ENCODE results near the gene TTC13. TPM values are rescaled to one million over a fixed set of nuclear protein-coding genes. Genes with fewer than 3 reads are reported as not detected.

The TTC13 gene
- total and polyA plus RNA-seq, 2 of the 4 experiments (the other 2 are of a cell fraction), result 6.1 to 9.1 TPM

GRCh38 chr1:230891413-230891812, 87.2 kb downstream of the TTC13 start:
- no peaks in the 10 kb centered on the region for H4K20me1 ChIP-seq (ENCODE audit: insufficient read depth, low read length)
- no peak overlapping the region for H3K27ac ChIP-seq (ENCODE audit: insufficient read depth, low read length)
- H3K23ac ChIP-seq (ENCODE audit: low read depth, low read length), result no peak overlapping the region
- H3K36me3 ChIP-seq (ENCODE audit: control insufficient read depth, insufficient read depth, low read length), result no peaks in the 10 kb centered on the region
- H2BK5ac ChIP-seq (ENCODE audit: low read depth, low read length, poor library complexity, severe bottlenecking), result no peak overlapping the region
- POLR2A ChIA-PET (ENCODE audit: unreplicated experiment), result no interaction called here
- CTCF ChIA-PET, result no interaction called here
- WGBS, 2 experiments (ENCODE audit: extremely low coverage in 2 of 2, insufficient read length in 1 of 2), result 55% methylated on average over 2 of the region's 2 CpGs; no CpG with 5 or more reads in 1 of the 2 experiments
- H2AFZ ChIP-seq (replicated peaks; ENCODE audit: low read length, poor library complexity), result peak overlapping the region; percentile 28
- intact Hi-C loops (cut with micrococcal nuclease) (no loop called here), in situ Hi-C loops (cut with MboI; ENCODE audit: low sequenced_read_pairs) (no loop called here), dilution Hi-C loops (cut with HindIII; ENCODE audit: low sequenced_read_pairs, unreplicated experiment) (no loop called here)
- no peaks in the 10 kb centered on the region for H3K79me1 ChIP-seq (ENCODE audit: low read depth in 1 of 2, low read length in 2 of 2)
- no peak overlapping the region for H2BK20ac ChIP-seq (ENCODE audit: low read depth, low read length)
- no peak overlapping the region for H3K14ac ChIP-seq (replicated peaks; ENCODE audit: low read depth, low read length)
- ATAC-seq (ENCODE audit: low read depth) (peak; percentile 74), DNase-seq (no peak)
- H3K4me1 ChIP-seq (ENCODE audit: control insufficient read depth, insufficient read depth, low read length), result no peaks in the 10 kb centered on the region
- H2BK15ac ChIP-seq (ENCODE audit: low read depth, low read length), result no peak overlapping the region
- H2BK120ac ChIP-seq (ENCODE audit: low read depth, low read length), result no peak overlapping the region
- TF ChIP-seq CHD1 (IDR thresholded peaks at IDR 0.05; ENCODE audit: low read depth, low read length), result no peak
- no peak for TF ChIP-seq CEBPB (IDR thresholded peaks at IDR 0.05; ENCODE audit: low read depth, low read length)
- no peak for TF ChIP-seq MAFK (IDR thresholded peaks at IDR 0.05; ENCODE audit: low read depth, low read length)
- no peak for TF ChIP-seq MXI1 (IDR thresholded peaks at IDR 0.05; ENCODE audit: borderline replicate concordance, low read depth, low read length)
- TF ChIP-seq NFE2L2 (IDR thresholded peaks at IDR 0.05; ENCODE audit: low read depth, low read length), result no peak
- TF ChIP-seq USF2 (IDR thresholded peaks at IDR 0.05; ENCODE audit: low read depth, low read length), result no peak
- TF ChIP-seq CTCF (conservative IDR thresholded peaks at IDR 0.05; ENCODE audit: low read depth, low read length), result no peak
- TF ChIP-seq POLR2A (IDR thresholded peaks at IDR 0.05; ENCODE audit: low read depth, low read length), result no peak
- TF ChIP-seq FOS (IDR thresholded peaks at IDR 0.05; ENCODE audit: low read depth, low read length), result no peak
- TF ChIP-seq RCOR1 (IDR thresholded peaks at IDR 0.05; ENCODE audit: insufficient replicate concordance, low read length), result no peak
- no peak for TF ChIP-seq SMC3 (IDR thresholded peaks at IDR 0.05; ENCODE audit: low read depth, low read length)
- TF ChIP-seq MAZ (IDR thresholded peaks at IDR 0.05; ENCODE audit: borderline replicate concordance, low read depth, low read length), result no peak
- TF ChIP-seq ELK1 (IDR thresholded peaks at IDR 0.05; ENCODE audit: borderline replicate concordance, low read depth, low read length), result no peak
- TF ChIP-seq BHLHE40 (IDR thresholded peaks at IDR 0.05; ENCODE audit: low read depth, low read length), result no peak
- TF ChIP-seq RAD21 (IDR thresholded peaks at IDR 0.05; ENCODE audit: low read length), result no peak
- no peak for TF ChIP-seq RFX5 (IDR thresholded peaks at IDR 0.05; ENCODE audit: low read depth, low read length)
- no peaks in the 10 kb centered on the region; the same call in 1 of the 2 replicates for H3K9me1 ChIP-seq (ENCODE audit: insufficient read depth, low read length)
- no peak overlapping the region for H2AK5ac ChIP-seq (ENCODE audit: low read depth, low read length)
- H3K56ac ChIP-seq (ENCODE audit: extremely low read depth, insufficient read depth, low read length), result no peak overlapping the region
- 0 out of 2 replicates have a peak overlapping the region, but pooled peaks have one; percentile 13 for H3K18ac ChIP-seq (ENCODE audit: low read depth, low read length)
- no peak overlapping the region for H4K5ac ChIP-seq (ENCODE audit: low read depth, low read length)
- H2AK9ac ChIP-seq (replicated peaks; ENCODE audit: low read depth, low read length, poor library complexity), result no peak overlapping the region
- BruUV-seq (replicated peaks), result no TSS peak
- H4K91ac ChIP-seq (ENCODE audit: insufficient read depth, low read depth, low read length), result no peak overlapping the region; the same call in 1 of the 2 replicates
- H3K9me3 ChIP-seq (ENCODE audit: control insufficient read depth, insufficient read depth, low read length), result no peaks in the 10 kb centered on the region
- H4K8ac ChIP-seq (ENCODE audit: low read depth in 2 of 2, low read length in 2 of 2), result 0 out of 4 replicates have a peak overlapping the region, but pooled peaks of 1 of the 2 experiments have one; percentile 30
- no peak overlapping the region for H3K4me3 ChIP-seq (ENCODE audit: insufficient read depth, low read depth, low read length)
- H3K4me2 ChIP-seq (ENCODE audit: low read depth, low read length), result no peak overlapping the region
- H3K9ac ChIP-seq (ENCODE audit: low read depth, low read length), result no peak overlapping the region
- no peaks in the 10 kb centered on the region for H3K27me3 ChIP-seq (ENCODE audit: control insufficient read depth, insufficient read depth, low read length)
- no peak overlapping the region for H3K4ac ChIP-seq (ENCODE audit: low read depth, low read length)
